ENCODE measurements around the gene CTH. TPM values are rescaled to one million over a fixed set of nuclear protein-coding genes. Genes with fewer than 3 reads are reported as not detected.

CTH gene
- polyA plus RNA-seq, 3 donors: 0.16 to 1.5 (median 0.28) TPM

- Histone ChIP-seq H3K79me2 (ENCODE audit: insufficient read depth, low read length) (no peaks in the 10 kb centered on the region), H3K4me1 (ENCODE audit: control insufficient read depth in 1 of 2, insufficient read depth in 2 of 2, low read length in 2 of 2) (no peaks in the 10 kb centered on the region), H3K9me3 (replicated peaks in 1 of 2; ENCODE audit: control insufficient read depth in 1 of 2, insufficient read depth in 1 of 2, low read length in 2 of 2) (no peaks in the 10 kb centered on the region), H3K27me3 (ENCODE audit: control insufficient read depth in 2 of 2, insufficient read depth in 2 of 2, low read length in 2 of 2) (no peaks in the 10 kb centered on the region), H3K36me3 (replicated peaks in 1 of 2; ENCODE audit: control insufficient read depth in 1 of 2, insufficient read depth in 2 of 2, low read length in 2 of 2) (no peaks in the 10 kb centered on the region), H3K4me3 (replicated peaks in 1 of 3; ENCODE audit: low read depth in 2 of 3, low read length in 3 of 3) (no peak overlapping the region), H3K27ac (ENCODE audit: low read depth in 1 of 2, low read length in 2 of 2) (no peak overlapping the region), H4K20me1 (ENCODE audit: insufficient read depth, low read length) (no peaks in the 10 kb centered on the region), H3K4me2 (replicated peaks; ENCODE audit: extremely low read depth, low read length, poor library complexity, severe bottlenecking) (no peak overlapping the region), H2AFZ (ENCODE audit: insufficient read depth, low read depth, low read length, poor library complexity, severe bottlenecking) (no peak overlapping the region), H3K9ac (ENCODE audit: insufficient read depth, low read length, poor library complexity, severe bottlenecking) (no peak overlapping the region)
- Mint-ChIP-seq H3K9me3 (peaks cover 1 to 6% (median 3%) of the 10 kb centered on the region in 7 donors), H3K27me3 (ENCODE audit: low read depth in 3 of 3) (peaks cover 0 to 2% (median 1%) of the 10 kb centered on the region in 3 donors), H3K27ac (no peak overlapping the region), H3K4me1 (peaks cover 6% of the 10 kb centered on the region), H3K4me3 (no peak overlapping the region), H3K36me3 (no peaks in the 10 kb centered on the region)
- intact Hi-C loops (cut with micrococcal nuclease): no loop called here
- 88% methylated on average over 1 of the region's 1 CpG for WGBS (ENCODE audit: insufficient coverage)
- no peak for DNase-seq
- TF ChIP-seq CTCF (IDR thresholded peaks at IDR 0.05): no peak
These were observed 51.5 kb downstream of the CTH start for GRCh38 chr1:70462611-70463010.

- Histone ChIP-seq H3K27me3 (ENCODE audit: control insufficient read depth in 2 of 2, insufficient read depth in 2 of 2, low read length in 2 of 2) (no peaks in the 10 kb centered on the region), H2AFZ (ENCODE audit: insufficient read depth, low read depth, low read length, poor library complexity, severe bottlenecking) (no peak overlapping the region), H3K4me1 (ENCODE audit: control insufficient read depth in 1 of 2, insufficient read depth in 2 of 2, low read length in 2 of 2) (no peaks in the 10 kb centered on the region), H3K79me2 (ENCODE audit: insufficient read depth, low read length) (no peaks in the 10 kb centered on the region), H3K9me3 (replicated peaks in 1 of 2; ENCODE audit: control insufficient read depth in 1 of 2, insufficient read depth in 1 of 2, low read length in 2 of 2) (no peaks in the 10 kb centered on the region), H3K4me2 (replicated peaks; ENCODE audit: extremely low read depth, low read length, poor library complexity, severe bottlenecking) (no peak overlapping the region), H3K36me3 (replicated peaks in 1 of 2; ENCODE audit: control insufficient read depth in 1 of 2, insufficient read depth in 2 of 2, low read length in 2 of 2) (no peaks in the 10 kb centered on the region), H3K9ac (ENCODE audit: insufficient read depth, low read length, poor library complexity, severe bottlenecking) (no peak overlapping the region), H3K4me3 (replicated peaks in 1 of 3; ENCODE audit: low read depth in 2 of 3, low read length in 3 of 3) (no peak overlapping the region), H3K27ac (ENCODE audit: low read depth in 1 of 2, low read length in 2 of 2) (no peak overlapping the region), H4K20me1 (ENCODE audit: insufficient read depth, low read length) (no peaks in the 10 kb centered on the region)
- Mint-ChIP-seq H3K4me3 (no peak overlapping the region), H3K9me3 (peaks cover 1 to 6% (median 4%) of the 10 kb centered on the region in 7 donors), H3K4me1 (peaks cover 2% of the 10 kb centered on the region), H3K36me3 (no peaks in the 10 kb centered on the region), H3K27me3 (ENCODE audit: low read depth in 3 of 3) (peaks cover 0 to 6% (median 0%) of the 10 kb centered on the region in 3 donors), H3K27ac (no peak overlapping the region)
- intact Hi-C loops (cut with micrococcal nuclease): no loop called here
- DNase-seq: no peak
- TF ChIP-seq CTCF (IDR thresholded peaks at IDR 0.05): no peak
These were observed 54.8 kb downstream of the CTH start for GRCh38 chr1:70465911-70466310.

Measured in CD14-positive monocyte (primary cell).